Testis (tissue), 3 donors: ENCODE measurements around the gene ARHGAP30. TPM values are rescaled to one million over a fixed set of nuclear protein-coding genes. Genes with fewer than 3 reads are reported as not detected.
"Not testable (repeated sequence)": the region's sequence is repeated elsewhere in the genome, so short reads cannot be mapped to it uniquely, and the experiment has no call there.

Experiments
- DNase-seq: peaks from one replicate; pipeline ENCODE4 v3.0.0-alpha.2; 2019
- H3K27ac ChIP-seq, 2 donors: fragments of 200-600 bp; sonication (generic); one replicate each; pipeline ENCODE4 v1.5.1; 2019
- H3K27me3 ChIP-seq: fragments of 200-600 bp; sonication (generic); one replicate; pipeline ENCODE4 v1.5.1; 2019
- H3K36me3 ChIP-seq: fragments of 200-600 bp; sonication (generic); one replicate; pipeline ENCODE4 v1.5.1; 2017; ENCODE audit warnings: low read depth; ENCODE audit errors: missing control alignments
- H3K4me1 ChIP-seq: fragments of 200-600 bp; sonication (generic); one replicate; pipeline ENCODE4 v1.5.1; 2019
- H3K4me3 ChIP-seq, 2 donors: fragments of 200-600 bp; sonication (generic); one replicate each; pipeline ENCODE4 v1.5.1; 2017 to 2019
- H3K9me3 ChIP-seq: fragments of 200-600 bp; sonication (generic); one replicate; pipeline ENCODE4 v1.5.1; 2017
- CTCF ChIP-seq, 3 experiments: fragments of 450-650 bp in 2 of 3; fragments of 200-600 bp in 1 of 3; sonication (generic) in 1 of 3; IDR thresholded peaks; one replicate each; pipeline ENCODE4 v1.5.1; 2016 to 2019; ENCODE audit warnings: antibody characterized with exemption in 3 of 3, mild to moderate bottlenecking in 2 of 3, moderate library complexity in 1 of 3
- POLR2A ChIP-seq: fragments of 450-650 bp; IDR thresholded peaks from one replicate; pipeline ENCODE4 v1.6.1; 2017; ENCODE audit warnings: antibody characterized with exemption, mild to moderate bottlenecking, moderate library complexity
- WGBS, 2 donors: methylation state at CpG; one replicate each; pipeline ENCODE4 v1.1.5; 2018; 5-methylcytosine and 5-hydroxymethylcytosine counted together
- intact Hi-C: fragments of 100-400 bp; cut with DNase I; formaldehyde crosslinking; loops from one replicate; pipeline ENCODE4 v1.15.1; 2023; ENCODE audit warnings: low total_unique reads
- polyA plus RNA-seq: library from polyadenylated mRNA; stranded (reverse); fragments of 350-450 nt; fragmentation: Illumina TruSeq; extraction: RNeasy Lipid Tissue Mini Kit (QIAGEN cat#74804); gene quantifications from one replicate; pipeline ENCODE4 v1.2.3, GENCODE V29; 2014; ENCODE audit warnings: low read depth, low replicate concordance; ENCODE audit not compliant: insufficient read depth
- total RNA-seq, 2 donors: library from RNA; depleted of rRNA; stranded (reverse); fragments of >200 nt; gene quantifications; one replicate each; pipeline ENCODE4 v1.2.3, GENCODE V29; 2016

The ARHGAP30 gene
- total and polyA plus RNA-seq, 3 donors from 2014 or later: 0.79 to 5.4 (median 1.6) TPM

GRCh38 chr1:161031874-161032273 is 37.8 kb downstream of the ARHGAP30 start:
- intact Hi-C loops: no loop called here
- Histone ChIP-seq H3K36me3 (no peaks in the 10 kb centered on the region), H3K27ac (peak overlapping the region in 1 of 2 donors; percentile 30), H3K4me1 (peaks cover 6% of the 10 kb centered on the region), H3K27me3 (no peaks in the 10 kb centered on the region), H3K4me3 (no peak overlapping the region), H3K9me3 (no peaks in the 10 kb centered on the region)
- no peak for DNase-seq
- WGBS, 2 donors: 65 to 70% methylated on average over 2 of the region's 2 CpGs
- no peak for TF ChIP-seq CTCF (IDR thresholded peaks at IDR 0.05)
- no peak for TF ChIP-seq POLR2A

DNA sequence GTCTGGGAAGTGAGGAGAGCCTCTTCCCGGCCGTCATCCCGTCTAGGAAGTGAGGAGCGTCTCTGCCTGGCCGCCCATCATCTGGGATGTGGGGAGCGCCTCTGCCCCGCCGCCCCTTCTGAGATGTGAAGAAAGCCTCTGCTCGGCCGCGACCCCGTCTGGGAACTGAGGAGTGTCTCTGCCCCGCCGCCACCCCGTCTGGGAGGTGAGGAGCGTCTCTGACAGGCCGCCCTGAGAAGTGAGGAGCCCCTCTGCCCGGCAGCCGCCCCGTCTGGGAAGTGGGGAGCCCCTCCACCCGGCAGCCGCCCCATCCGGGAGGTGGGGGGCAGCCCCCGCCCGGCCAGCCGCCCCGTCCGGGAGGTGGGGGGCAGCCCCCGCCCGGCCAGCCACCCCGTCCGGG is 40.2 kb downstream of the ARHGAP30 start:
- DNase-seq, H3K36me3 ChIP-seq, H3K4me3 ChIP-seq, H3K27ac ChIP-seq, H3K27me3 ChIP-seq, intact Hi-C loops, H3K4me1 ChIP-seq, H3K9me3 ChIP-seq: not testable (repeated sequence)
- WGBS, 2 donors: 75 to 84% methylated on average over 4 to 28 of the region's 32 CpGs

- 50 to 75% methylated on average over 1 of the region's 1 CpG for WGBS, 2 donors
- H3K4me1 ChIP-seq, H3K27ac ChIP-seq, H3K4me3 ChIP-seq, intact Hi-C loops, H3K27me3 ChIP-seq, H3K9me3 ChIP-seq, H3K36me3 ChIP-seq, DNase-seq: not testable (repeated sequence)
These were observed 42.7 kb downstream of the ARHGAP30 start for GRCh38 chr1:161026954-161027353.

DNA sequence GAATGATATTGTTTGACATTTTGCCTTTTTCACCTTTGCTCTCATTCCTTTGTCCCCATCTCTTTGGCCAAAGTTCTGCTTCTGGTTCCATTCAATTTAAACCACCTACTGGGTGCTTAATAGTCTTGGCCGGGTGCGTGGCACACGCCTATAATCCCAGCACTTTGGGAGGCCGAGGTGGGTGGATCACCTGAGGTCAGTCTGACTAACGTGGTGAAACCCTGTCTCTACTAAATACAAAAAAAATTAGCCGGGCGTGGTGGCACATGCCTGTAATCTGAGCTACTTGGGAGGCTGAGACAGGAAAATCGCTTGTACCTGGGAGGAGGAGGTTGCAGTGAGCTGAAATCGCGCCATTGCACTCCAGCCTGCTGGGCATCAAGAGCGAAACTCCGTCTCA is 47.3 kb downstream of the ARHGAP30 start:
- H3K4me3 ChIP-seq, H3K4me1 ChIP-seq, intact Hi-C loops, H3K36me3 ChIP-seq, DNase-seq, H3K9me3 ChIP-seq, H3K27me3 ChIP-seq, H3K27ac ChIP-seq: not testable (repeated sequence)
- 68 to 79% methylated on average over 12 of the region's 12 CpGs for WGBS, 2 donors

DNA sequence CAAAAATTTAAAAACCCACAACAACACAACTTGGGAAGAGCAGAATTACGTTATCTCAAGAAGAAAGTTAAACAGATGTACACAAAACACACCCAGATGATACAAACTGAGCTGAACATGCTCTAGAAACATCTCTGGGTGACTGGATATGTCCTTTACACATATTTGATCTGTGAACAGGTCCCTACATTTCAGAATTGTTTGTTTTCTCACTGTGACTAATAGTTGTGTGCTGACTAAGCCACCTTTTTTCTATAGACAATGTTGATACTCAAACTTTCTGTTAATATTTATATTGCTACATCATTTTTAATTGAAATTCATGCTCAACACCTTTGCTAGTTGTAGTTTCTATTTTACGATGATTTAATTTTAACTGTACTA is 47.7 kb downstream of the ARHGAP30 start:
- intact Hi-C loops: no loop called here
- no peak for DNase-seq
- Histone ChIP-seq H3K4me3 (no peak overlapping the region), H3K27ac (no peak overlapping the region), H3K36me3 (no peaks in the 10 kb centered on the region), H3K9me3 (no peaks in the 10 kb centered on the region), H3K4me1 (no peaks in the 10 kb centered on the region), H3K27me3 (no peaks in the 10 kb centered on the region)
- WGBS, 2 donors: 50 to 79% methylated on average over 2 of the region's 2 CpGs
- TF ChIP-seq POLR2A (no peak), CTCF (IDR thresholded peaks at IDR 0.05) (no peak)

GRCh38 chr1:161021165-161021969 is 48.3 kb downstream of the ARHGAP30 start:
- 10 to 16% methylated on average over 18 to 31 of the region's 34 CpGs for WGBS, 2 donors
- DNase-seq: peak; percentile 92
- intact Hi-C loops: no loop called here
- H3K27ac ChIP-seq: peak overlapping the region; percentile 53 to 66
- H3K9me3 ChIP-seq: no peaks in the 10 kb centered on the region
- no peak for TF ChIP-seq POLR2A
- no peak for TF ChIP-seq CTCF (IDR thresholded peaks at IDR 0.05)
- peak overlapping the region; percentile 59 to 74 for H3K4me3 ChIP-seq
- H3K36me3 ChIP-seq: no peaks in the 10 kb centered on the region
- no peaks in the 10 kb centered on the region for H3K27me3 ChIP-seq
- H3K4me1 ChIP-seq: no peaks in the 10 kb centered on the region
